Keratinocyte (primary cell): Measurements from ENCODE around the gene CD96. TPM values are rescaled to one million over a fixed set of nuclear protein-coding genes. Genes with fewer than 3 reads are reported as not detected.

Experiments used
- DNase-seq: peaks from one replicate; pipeline ENCODE4 v3.0.0-alpha.2; 2011; ENCODE audit warnings: low read depth, missing footprints, low spot score
- FAIRE-seq: peaks from 2 replicates; lab custom pipeline; 2011; peaks lifted over from hg19 to GRCh38; lab: Jason Lieb, UNC
- H2AFZ ChIP-seq: 2 replicates; pipeline ENCODE4 v1.6.0; 2012; ENCODE audit warnings: low read length, control low read depth, inconsistent platforms; ENCODE audit not compliant: control insufficient read depth
- H3K27ac ChIP-seq: 2 replicates; pipeline ENCODE4 v1.5.1; 2011; ENCODE audit warnings: low read length; ENCODE audit not compliant: control insufficient read depth, insufficient read depth
- H3K27me3 ChIP-seq: 3 replicates; pipeline ENCODE4 v1.6.0; 2011; ENCODE audit warnings: low read length; ENCODE audit not compliant: control insufficient read depth, insufficient read depth; ENCODE audit errors: extremely low read depth
- H3K36me3 ChIP-seq, 2 experiments: 2 replicates in 1 of 2; 3 replicates in 1 of 2; pipeline ENCODE4 v1.5.1; 2011; ENCODE audit warnings: low read length in 2 of 2, mild to moderate bottlenecking in 1 of 2; ENCODE audit not compliant: control insufficient read depth in 2 of 2, insufficient read depth in 2 of 2; ENCODE audit errors: extremely low read depth in 1 of 2
- H3K4me1 ChIP-seq: 3 replicates; pipeline ENCODE4 v1.5.1; 2011; ENCODE audit warnings: low read length; ENCODE audit not compliant: control insufficient read depth, insufficient read depth; ENCODE audit errors: extremely low read depth
- H3K4me2 ChIP-seq: 3 replicates; pipeline ENCODE4 v1.6.0; 2011; ENCODE audit warnings: low read depth, low read length; ENCODE audit not compliant: control insufficient read depth, insufficient read depth; ENCODE audit errors: extremely low read depth
- H3K4me3 ChIP-seq, 3 experiments: fragments of 200-600 bp in 1 of 3; sonication (generic) in 1 of 3; 2 replicates in 2 of 3; 3 replicates in 1 of 3; pipeline ENCODE4 v1.5.1; 2011 to 2016; ENCODE audit warnings: low read length in 3 of 3, mild to moderate bottlenecking in 3 of 3, control low read depth in 2 of 3, inconsistent platforms in 1 of 3, low read depth in 1 of 3, mixed read lengths in 1 of 3, mixed run types in 1 of 3, moderate library complexity in 1 of 3; ENCODE audit not compliant: control insufficient read depth in 2 of 3, insufficient read depth in 2 of 3; ENCODE audit errors: extremely low read depth in 1 of 3
- H3K79me2 ChIP-seq: 2 replicates; pipeline ENCODE4 v1.6.0; 2012; ENCODE audit warnings: low read length; ENCODE audit not compliant: control insufficient read depth, insufficient read depth
- H3K9ac ChIP-seq: 3 replicates; pipeline ENCODE4 v1.6.0; 2011; ENCODE audit warnings: low read length; ENCODE audit not compliant: control insufficient read depth, insufficient read depth; ENCODE audit errors: extremely low read depth
- H3K9me1 ChIP-seq: 3 replicates; pipeline ENCODE4 v1.6.0; 2011; ENCODE audit warnings: low read length; ENCODE audit not compliant: control insufficient read depth, insufficient read depth; ENCODE audit errors: extremely low read depth
- H3K9me3 ChIP-seq: 2 replicates; pipeline ENCODE4 v1.5.1; 2012; ENCODE audit warnings: low read depth, low read length; ENCODE audit not compliant: control insufficient read depth
- H4K20me1 ChIP-seq: 3 replicates; pipeline ENCODE4 v1.6.0; 2011; ENCODE audit warnings: low read length; ENCODE audit not compliant: control insufficient read depth, insufficient read depth; ENCODE audit errors: extremely low read depth
- CTCF ChIP-seq, 3 experiments: IDR thresholded peaks in 1 of 3; conservative IDR thresholded peaks in 1 of 3; optimal IDR thresholded peaks in 1 of 3; 2 replicates in 2 of 3; 3 replicates in 1 of 3; pipeline versions ENCODE3 to v1.5.1; 2011; ENCODE audit warnings: low read length in 3 of 3, mild to moderate bottlenecking in 3 of 3, moderate library complexity in 2 of 3, control low read depth in 1 of 3, inconsistent platforms in 1 of 3; ENCODE audit not compliant: insufficient read depth in 2 of 3; ENCODE audit errors: extremely low read depth in 1 of 3
- EZH2 ChIP-seq: IDR thresholded peaks from one replicate; pipeline ENCODE4 v1.6.1; 2012; ENCODE audit warnings: inconsistent platforms, mild to moderate bottlenecking, low read length, moderate library complexity
- dilution Hi-C: fragments of 300-500 bp; cut with MboI; formaldehyde crosslinking; loops from one replicate; pipeline ENCODE4 v1.7.0; 2020; ENCODE audit warnings: low sequenced_read_pairs; ENCODE audit not compliant: extremely low pct_ligation_motif_present
- polyA plus RNA-seq, 5 experiments: library from polyadenylated mRNA; depleted of rRNA in 3 of 5; stranded (reverse) in 3 of 5; stranded (forward) in 1 of 5; unstranded in 1 of 5; fragments of >200 nt; gene quantifications; 1 replicate in 1 of 5; 2 replicates in 3 of 5; 3 replicates in 1 of 5; pipeline versions ENCODE4 v1.2.1 to v1.2.3, GENCODE V29; 2011 to 2012; ENCODE audit warnings: missing spikeins in 2 of 5, low read depth in 1 of 5, low replicate concordance in 1 of 5

The CD96 gene
- polyA plus RNA-seq, 1 donor (not counting 4 experiments of a cell fraction or from before 2014, with no cell fraction given): 0.13 TPM

GRCh38 chr3:111496894-111497559 lies 45.0 kb upstream of the CD96 start:
- dilution Hi-C loops: no loop called here
- H4K20me1 ChIP-seq: no peaks in the 10 kb centered on the region
- no peak overlapping the region for H3K4me3 ChIP-seq
- DNase-seq: no peak
- H3K9me1 ChIP-seq: no peaks in the 10 kb centered on the region
- H3K79me2 ChIP-seq: no peaks in the 10 kb centered on the region
- H3K9ac ChIP-seq: no peak overlapping the region
- TF ChIP-seq CTCF (optimal IDR thresholded peaks at IDR 0.05 in 1 of 3, IDR thresholded peaks at IDR 0.05 in 1 of 3, conservative IDR thresholded peaks at IDR 0.05 in 1 of 3; ENCODE audit: extremely low read depth in 1 of 3, insufficient read depth in 2 of 3, low read length in 3 of 3) (no peak), EZH2 (no peak)
- no peak overlapping the region for H3K27ac ChIP-seq
- H3K4me1 ChIP-seq: no peaks in the 10 kb centered on the region
- H2AFZ ChIP-seq: no peak overlapping the region
- H3K27me3 ChIP-seq: no peaks in the 10 kb centered on the region
- H3K9me3 ChIP-seq: no peaks in the 10 kb centered on the region
- no peak for FAIRE-seq
- H3K36me3 ChIP-seq: no peaks in the 10 kb centered on the region
- H3K4me2 ChIP-seq: no peak overlapping the region

GRCh38 chr3:111498022-111498421 lies 44.0 kb upstream of the CD96 start:
- Histone ChIP-seq H3K4me1 (no peaks in the 10 kb centered on the region), H3K4me3 (no peak overlapping the region), H3K27me3 (no peaks in the 10 kb centered on the region), H3K36me3 (no peaks in the 10 kb centered on the region), H2AFZ (no peak overlapping the region), H3K9me3 (no peaks in the 10 kb centered on the region), H3K4me2 (no peak overlapping the region), H4K20me1 (no peaks in the 10 kb centered on the region), H3K9ac (no peak overlapping the region), H3K27ac (no peak overlapping the region), H3K79me2 (no peaks in the 10 kb centered on the region), H3K9me1 (no peaks in the 10 kb centered on the region)
- FAIRE-seq (no peak), DNase-seq (no peak)
- TF ChIP-seq CTCF (optimal IDR thresholded peaks at IDR 0.05 in 1 of 3, IDR thresholded peaks at IDR 0.05 in 1 of 3, conservative IDR thresholded peaks at IDR 0.05 in 1 of 3; ENCODE audit: extremely low read depth in 1 of 3, insufficient read depth in 2 of 3, low read length in 3 of 3) (no peak), EZH2 (no peak)
- dilution Hi-C loops: no loop called here
